ENCODE results near the gene LMBR1.
"Not testable (repeated sequence)": the region's sequence is repeated elsewhere in the genome, so short reads cannot be mapped to it uniquely, and the experiment has no call there.

The LMBR1 gene

DNA sequence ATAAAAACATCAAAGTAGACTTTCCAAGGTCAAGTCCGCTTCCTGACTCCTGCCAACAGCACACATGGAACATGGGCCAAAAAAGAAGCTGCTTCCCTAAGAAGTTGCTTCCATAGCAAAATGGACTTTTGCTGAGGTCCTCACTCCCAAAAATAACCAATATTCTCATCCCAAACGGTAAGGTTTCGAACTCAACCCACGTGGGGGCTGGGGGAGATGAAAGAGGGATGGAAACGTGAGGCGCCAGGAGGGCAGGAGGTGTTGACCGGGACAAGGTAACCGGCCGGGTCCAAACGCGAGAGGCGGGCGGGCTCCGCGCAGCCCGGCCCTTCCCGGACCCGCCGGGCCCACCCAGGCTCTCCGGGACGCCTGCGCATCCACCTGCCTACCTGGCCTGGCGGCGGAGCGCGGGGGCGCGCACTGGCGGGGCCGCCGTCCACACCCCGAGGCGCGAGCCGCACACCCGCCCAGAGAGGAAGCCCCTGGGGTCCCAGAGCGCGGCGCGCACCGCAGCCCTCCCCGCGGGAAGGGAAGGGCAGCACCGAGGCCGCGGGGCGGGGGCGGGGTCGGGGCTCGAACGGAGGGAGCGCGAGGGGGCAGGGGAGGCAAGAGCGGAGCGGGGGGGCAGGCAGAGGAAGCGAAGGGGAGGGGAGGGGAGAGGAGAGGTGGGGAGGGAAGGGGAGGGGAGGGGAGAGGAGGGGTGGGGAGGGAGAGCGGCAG, 742 bp downstream of the LMBR1 start:
- peaks cover 54% of the 10 kb centered on the region for H3K4me1 Mint-ChIP-seq (ENCODE audit: low read depth)
- peak overlapping the region; percentile 92 for H3K27ac Mint-ChIP-seq
- DNase-seq: peak; percentile 73
- H3K4me3 Mint-ChIP-seq: peak overlapping the region; percentile 88
- peaks cover 27% of the 10 kb centered on the region for H3K36me3 Mint-ChIP-seq (ENCODE audit: low read depth)
- H3K27me3 Mint-ChIP-seq: no peaks in the 10 kb centered on the region
- H3K9me3 Mint-ChIP-seq: no peaks in the 10 kb centered on the region

DNA sequence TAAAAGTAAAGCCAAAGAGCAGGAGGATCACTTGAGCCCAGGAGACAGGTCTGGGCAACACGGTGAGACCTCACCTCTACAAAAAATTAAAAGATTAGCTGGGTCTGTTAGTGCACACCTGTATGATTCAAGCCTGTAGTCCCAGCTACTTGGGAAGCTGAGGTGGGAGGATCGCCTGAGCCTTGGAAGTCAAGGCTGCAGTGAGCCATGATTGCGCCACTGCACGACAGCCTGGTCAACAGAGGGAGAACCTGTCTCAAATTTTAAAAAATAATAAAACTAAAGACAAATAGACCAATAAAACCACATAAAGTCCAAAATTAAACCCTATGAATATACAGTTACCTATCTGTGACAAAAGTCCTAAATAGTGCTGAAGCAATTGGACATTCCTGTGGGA, 3.2 kb downstream of the LMBR1 start:
- H3K4me1 Mint-ChIP-seq (ENCODE audit: low read depth): peaks cover 46% of the 10 kb centered on the region
- no peak for DNase-seq
- no peak overlapping the region for H3K4me3 Mint-ChIP-seq

DNA sequence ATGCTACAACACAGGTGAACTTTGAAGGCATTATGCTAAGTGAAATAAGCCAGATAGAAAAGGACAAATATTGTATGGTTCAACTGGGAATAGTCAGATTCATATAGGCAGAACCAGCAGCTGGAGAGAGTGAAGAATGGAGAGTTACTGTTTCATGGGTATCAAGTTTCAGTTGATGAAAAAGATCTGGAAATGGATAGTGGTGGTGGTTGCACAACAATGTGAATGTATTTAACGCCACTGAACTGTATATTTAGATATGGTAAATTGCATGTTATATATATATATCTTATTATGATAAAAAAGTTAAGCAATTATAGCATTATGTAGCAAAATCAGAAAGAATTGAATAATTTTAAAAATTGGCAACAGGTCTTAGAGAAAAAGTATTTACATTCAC, 3.9 kb downstream of the LMBR1 start:
- H3K27me3 Mint-ChIP-seq: no peaks in the 10 kb centered on the region
- no peak overlapping the region for H3K4me3 Mint-ChIP-seq
- no peaks in the 10 kb centered on the region for H3K9me3 Mint-ChIP-seq
- peaks cover 47% of the 10 kb centered on the region for H3K4me1 Mint-ChIP-seq (ENCODE audit: low read depth)
- H3K27ac Mint-ChIP-seq: no peak overlapping the region
- H3K36me3 Mint-ChIP-seq (ENCODE audit: low read depth): peaks cover 43% of the 10 kb centered on the region
- no peak for DNase-seq

More for the DNA sequence above, 3.2 kb downstream of the LMBR1 start:
- Mint-ChIP-seq H3K27ac (no peak overlapping the region), H3K9me3 (no peaks in the 10 kb centered on the region), H3K27me3 (no peaks in the 10 kb centered on the region), H3K36me3 (ENCODE audit: low read depth) (peaks cover 38% of the 10 kb centered on the region)

DNA sequence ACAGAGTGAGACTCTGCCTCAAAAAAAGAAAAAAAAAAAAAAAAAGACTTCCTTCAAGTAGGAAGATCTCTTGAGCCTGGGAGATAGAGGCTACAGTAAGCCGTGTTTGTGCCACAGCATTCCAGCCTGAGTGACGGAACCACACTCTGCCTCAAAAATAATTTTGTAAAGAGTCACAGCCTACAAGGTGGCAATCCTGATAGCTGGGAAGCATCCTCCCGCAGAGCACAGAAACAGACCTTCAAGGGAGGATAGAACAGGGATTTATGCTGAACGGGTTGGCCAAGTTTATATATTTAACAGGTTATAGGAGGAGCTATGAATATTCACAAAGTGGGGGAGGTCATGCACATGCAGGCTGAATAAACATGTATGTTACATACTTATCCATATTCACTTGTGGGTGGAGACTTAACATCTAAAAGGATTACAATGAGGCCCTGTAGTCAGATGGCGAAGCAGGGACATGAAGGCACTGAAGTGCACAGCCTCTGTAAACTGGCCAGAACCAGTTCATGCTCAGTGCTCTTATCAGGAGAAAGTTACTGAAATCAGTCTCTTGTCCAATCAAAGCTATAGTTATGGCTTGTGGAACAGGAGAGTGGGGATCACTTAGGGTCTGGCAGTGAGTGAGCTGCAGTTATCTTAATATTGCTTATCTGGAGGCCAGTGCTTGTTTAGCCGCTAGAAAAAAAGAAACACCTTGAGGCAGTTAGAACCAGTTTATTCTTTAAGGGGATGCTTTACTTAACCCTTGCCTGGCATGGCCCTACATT, 6.8 kb downstream of the LMBR1 start:
- H3K36me3 Mint-ChIP-seq (ENCODE audit: low read depth): peaks cover 57% of the 10 kb centered on the region
- H3K4me3 Mint-ChIP-seq: no peak overlapping the region
- no peaks in the 10 kb centered on the region for H3K9me3 Mint-ChIP-seq

DNA sequence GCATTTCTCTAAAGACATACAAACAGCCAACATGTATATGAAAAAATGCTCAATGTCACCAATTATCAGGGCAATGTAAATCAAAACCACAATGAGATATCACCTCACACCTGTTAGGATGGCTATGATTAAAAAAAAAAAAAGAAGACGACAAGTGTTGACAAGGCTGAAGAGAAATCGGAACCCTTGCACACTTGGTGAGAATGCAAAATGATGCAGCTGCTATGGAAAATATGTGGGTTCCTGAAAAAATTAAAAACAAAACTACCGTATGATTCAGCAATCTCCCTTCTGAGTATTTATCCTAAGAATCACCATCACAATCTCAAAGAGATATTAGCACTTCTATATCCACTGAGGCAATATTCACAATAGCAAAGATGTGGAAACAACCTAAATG, 11.3 kb downstream of the LMBR1 start:
- Mint-ChIP-seq H3K4me3 (no peak overlapping the region), H3K27ac (peak overlapping the region; percentile 16), H3K27me3 (no peaks in the 10 kb centered on the region), H3K36me3 (ENCODE audit: low read depth) (peaks cover 74% of the 10 kb centered on the region), H3K4me1 (ENCODE audit: low read depth) (peaks cover 69% of the 10 kb centered on the region), H3K9me3 (peaks cover 18% of the 10 kb centered on the region)
- DNase-seq: no peak

More for the DNA sequence above, 6.8 kb downstream of the LMBR1 start:
- no peak overlapping the region for H3K27ac Mint-ChIP-seq
- no peaks in the 10 kb centered on the region for H3K27me3 Mint-ChIP-seq
- H3K4me1 Mint-ChIP-seq (ENCODE audit: low read depth): peaks cover 62% of the 10 kb centered on the region
- no peak for DNase-seq

DNA sequence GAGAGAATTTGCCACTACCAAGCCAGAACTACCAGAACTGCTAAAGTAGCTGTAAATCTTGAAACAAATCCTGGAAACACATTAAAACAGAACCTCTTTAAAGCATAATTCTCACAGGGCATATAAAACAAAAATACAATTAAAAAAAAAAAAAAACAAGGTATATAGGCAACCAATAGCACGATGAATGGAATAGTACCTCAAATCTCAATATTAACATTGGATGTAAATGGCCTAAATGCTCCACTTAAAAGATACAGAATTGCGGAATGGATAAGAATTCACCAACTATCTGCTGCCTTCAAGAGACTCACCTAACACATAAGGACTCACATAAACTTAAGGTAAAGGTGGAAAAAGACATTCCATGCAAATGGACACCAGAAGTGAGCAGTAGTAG, 17.2 kb downstream of the LMBR1 start:
- Mint-ChIP-seq H3K36me3 (ENCODE audit: low read depth) (peaks cover 82% of the 10 kb centered on the region), H3K4me1 (ENCODE audit: low read depth) (peaks cover 44% of the 10 kb centered on the region), H3K27ac (no peak overlapping the region), H3K4me3 (no peak overlapping the region), H3K9me3 (peaks cover 38% of the 10 kb centered on the region), H3K27me3 (no peaks in the 10 kb centered on the region)
- no peak for DNase-seq

DNA sequence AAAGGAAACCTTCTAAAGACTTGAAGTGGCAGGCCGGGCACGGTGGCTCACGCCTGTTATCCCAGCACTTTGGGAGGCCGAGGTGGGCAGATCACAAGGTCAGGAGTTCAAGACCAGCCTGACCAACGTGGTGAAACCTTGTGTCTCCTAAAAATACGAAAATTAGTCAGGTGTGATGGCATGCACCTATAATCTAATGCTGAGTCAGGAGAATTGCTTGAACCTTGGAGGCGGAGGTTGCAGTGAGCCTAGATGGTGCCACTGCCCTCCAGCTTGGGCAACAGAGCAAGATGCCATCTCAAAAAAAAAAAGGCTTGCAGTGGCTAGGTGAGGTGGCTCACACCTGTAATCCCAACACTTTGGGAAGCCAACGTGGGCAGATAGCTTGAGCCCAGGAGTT, 24.6 kb downstream of the LMBR1 start:
- not testable (repeated sequence) for H3K9me3 Mint-ChIP-seq, DNase-seq, H3K27ac Mint-ChIP-seq, H3K4me3 Mint-ChIP-seq, H3K27me3 Mint-ChIP-seq
- peaks cover 33% of the 10 kb centered on the region for H3K4me1 Mint-ChIP-seq (ENCODE audit: low read depth)
- H3K36me3 Mint-ChIP-seq (ENCODE audit: low read depth): peaks cover 51% of the 10 kb centered on the region

DNA sequence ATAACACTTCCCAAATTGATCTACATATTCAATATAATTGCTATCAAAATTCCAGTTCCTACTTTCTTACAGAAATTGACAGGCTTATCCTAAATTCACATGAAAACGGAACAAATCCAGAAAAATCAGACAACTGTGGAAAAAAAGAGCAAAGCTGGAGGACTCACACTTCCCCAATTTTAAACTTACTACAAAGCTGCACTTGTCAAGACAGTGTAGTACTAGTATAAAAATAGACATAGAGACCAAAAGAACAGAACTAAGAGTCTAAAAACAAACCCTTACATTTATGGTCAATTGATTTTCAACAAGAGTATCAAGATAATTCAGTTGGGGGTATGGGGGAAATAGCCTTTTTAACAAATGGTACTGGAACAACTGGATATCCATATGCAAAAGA, 27.5 kb downstream of the LMBR1 start:
- Mint-ChIP-seq H3K4me1 (ENCODE audit: low read depth) (peaks cover 20% of the 10 kb centered on the region), H3K27ac (no peak overlapping the region), H3K36me3 (ENCODE audit: low read depth) (peaks cover 55% of the 10 kb centered on the region), H3K27me3 (no peaks in the 10 kb centered on the region), H3K4me3 (no peak overlapping the region), H3K9me3 (peaks cover 18% of the 10 kb centered on the region)
- DNase-seq: no peak

DNA sequence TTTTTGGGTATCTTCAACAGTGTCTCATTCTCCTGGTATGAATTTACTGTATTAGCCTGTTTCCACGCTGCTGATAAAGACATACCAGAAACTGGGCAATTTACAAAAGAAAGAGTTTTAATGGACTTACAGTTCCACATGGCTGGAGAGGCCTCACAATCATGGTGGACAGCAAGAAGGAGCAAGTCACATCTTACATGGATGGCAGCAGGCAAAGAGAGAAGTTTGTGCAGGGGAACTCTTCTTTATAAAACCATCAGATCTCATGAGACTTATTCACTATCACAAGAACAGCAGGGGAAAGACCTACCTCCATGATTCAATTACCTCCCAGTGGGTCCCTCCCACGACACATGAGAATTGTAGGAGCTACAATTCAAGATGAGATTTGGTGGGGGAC, 31.0 kb downstream of the LMBR1 start:
- H3K27ac Mint-ChIP-seq, H3K4me3 Mint-ChIP-seq, H3K27me3 Mint-ChIP-seq, DNase-seq: not testable (repeated sequence)
- Mint-ChIP-seq H3K9me3 (peaks cover 39% of the 10 kb centered on the region), H3K4me1 (ENCODE audit: low read depth) (peaks cover 10% of the 10 kb centered on the region), H3K36me3 (ENCODE audit: low read depth) (peaks cover 81% of the 10 kb centered on the region)

DNA sequence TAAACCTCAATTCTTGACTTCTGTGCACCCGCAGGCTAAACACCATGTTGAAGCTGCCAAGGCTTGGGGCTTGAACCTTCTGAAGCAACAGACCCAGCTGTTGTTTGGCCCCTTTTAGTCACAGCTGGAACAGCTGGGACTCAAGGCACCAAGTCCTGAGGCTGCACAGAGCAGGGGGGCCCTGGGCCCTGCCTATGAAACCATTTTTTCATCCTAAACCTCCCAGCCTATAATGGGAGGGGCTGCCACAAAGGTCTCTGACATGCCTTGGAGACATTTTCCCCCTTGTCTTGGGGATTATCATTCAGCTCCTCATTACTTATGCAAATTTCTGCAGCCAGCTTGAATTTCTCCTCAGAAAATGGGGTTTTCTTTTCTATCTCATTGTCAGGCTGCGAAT, 31.8 kb downstream of the LMBR1 start:
- no peak for DNase-seq
- Mint-ChIP-seq H3K27me3 (no peaks in the 10 kb centered on the region), H3K36me3 (ENCODE audit: low read depth) (peaks cover 81% of the 10 kb centered on the region), H3K9me3 (peaks cover 41% of the 10 kb centered on the region), H3K27ac (no peak overlapping the region), H3K4me1 (ENCODE audit: low read depth) (peaks cover 6% of the 10 kb centered on the region), H3K4me3 (no peak overlapping the region)

DNA sequence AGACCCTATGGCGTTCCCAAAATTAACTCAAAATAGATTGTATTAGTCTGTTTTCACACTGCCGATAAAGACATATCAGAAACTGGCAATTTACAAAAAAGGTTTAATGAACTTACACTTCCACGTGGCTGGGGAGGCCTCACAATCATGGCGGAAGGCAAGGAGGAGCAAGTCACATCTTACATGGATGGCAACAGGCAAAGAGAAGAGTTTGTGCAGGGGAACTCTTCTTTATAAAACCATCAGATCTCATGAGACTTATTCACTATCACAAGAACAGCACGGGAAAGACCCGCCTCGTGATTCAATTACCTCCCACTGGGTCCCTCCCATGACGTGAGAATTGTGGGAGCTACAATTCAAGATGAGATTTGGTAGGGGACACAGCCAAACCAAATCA, 32.9 kb downstream of the LMBR1 start:
- not testable (repeated sequence) for DNase-seq; H3K4me1 Mint-ChIP-seq (ENCODE audit: low read depth); H3K4me3 Mint-ChIP-seq; H3K27ac Mint-ChIP-seq; H3K27me3 Mint-ChIP-seq
- Mint-ChIP-seq H3K9me3 (peaks cover 44% of the 10 kb centered on the region), H3K36me3 (ENCODE audit: low read depth) (peaks cover 84% of the 10 kb centered on the region)

DNA sequence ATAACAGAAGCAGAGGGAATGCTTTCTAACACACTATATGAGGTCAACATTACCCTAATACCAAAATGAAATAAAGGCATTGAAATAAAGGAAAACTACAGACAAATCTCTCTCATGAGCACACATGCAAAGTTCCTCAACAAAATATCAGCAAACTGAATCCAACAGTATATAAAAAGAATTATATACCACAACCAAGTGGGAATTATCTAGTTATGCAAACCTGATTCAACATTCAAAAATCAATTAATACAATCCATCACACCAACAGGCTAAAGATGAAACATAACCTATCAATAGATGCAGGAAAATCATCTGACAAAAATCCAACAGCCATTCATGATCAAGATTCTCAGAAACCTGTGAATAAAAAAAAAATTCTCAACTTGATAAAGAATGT, 34.5 kb downstream of the LMBR1 start:
- Mint-ChIP-seq H3K9me3 (peaks cover 49% of the 10 kb centered on the region), H3K36me3 (ENCODE audit: low read depth) (peaks cover 90% of the 10 kb centered on the region), H3K4me1 (ENCODE audit: low read depth) (peaks cover 9% of the 10 kb centered on the region), H3K4me3 (no peak overlapping the region), H3K27me3 (no peaks in the 10 kb centered on the region), H3K27ac (no peak overlapping the region)
- no peak for DNase-seq

DNA sequence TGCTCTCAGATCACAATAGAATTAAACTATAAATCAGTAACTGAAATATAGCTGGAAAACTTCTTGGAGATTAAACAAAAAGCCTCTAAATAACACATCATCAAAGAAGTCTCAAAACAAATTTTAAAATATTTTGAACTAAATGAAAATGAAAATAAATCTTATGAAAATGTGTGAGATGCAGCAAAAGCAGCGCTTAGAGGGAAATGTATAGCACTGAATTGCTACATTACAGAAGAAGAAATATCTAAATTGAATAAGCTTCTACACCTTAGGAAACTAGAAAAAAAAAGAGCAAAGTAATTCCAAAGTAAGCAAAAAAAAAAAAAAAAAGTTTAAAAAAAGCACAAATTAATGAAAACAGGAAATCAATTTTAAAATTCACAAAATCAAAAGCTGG, 35.2 kb downstream of the LMBR1 start:
- Mint-ChIP-seq H3K27me3 (no peaks in the 10 kb centered on the region), H3K9me3 (peaks cover 46% of the 10 kb centered on the region), H3K4me3 (no peak overlapping the region), H3K27ac (no peak overlapping the region), H3K36me3 (ENCODE audit: low read depth) (peaks cover 83% of the 10 kb centered on the region), H3K4me1 (ENCODE audit: low read depth) (peaks cover 9% of the 10 kb centered on the region)
- no peak for DNase-seq

DNA sequence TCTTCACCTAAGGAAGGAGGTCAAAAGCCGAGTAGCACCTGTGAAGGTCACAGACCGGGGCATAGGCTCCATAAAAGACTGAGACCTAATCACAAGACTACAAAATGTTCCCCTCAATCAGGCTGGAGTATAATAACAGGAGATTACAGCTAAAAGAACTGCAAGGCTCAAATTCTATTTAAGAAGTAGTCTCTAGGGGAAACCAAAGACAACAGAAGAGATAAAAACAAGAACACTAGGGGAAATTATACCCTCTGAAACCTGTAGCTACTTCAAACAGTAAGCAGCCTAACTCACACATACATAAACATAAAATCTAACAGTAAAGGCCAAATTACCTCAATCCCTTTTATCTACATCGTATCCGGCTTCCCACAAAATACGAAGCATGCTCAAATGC, 38.3 kb downstream of the LMBR1 start:
- no peak overlapping the region for H3K4me3 Mint-ChIP-seq
- H3K9me3 Mint-ChIP-seq: peaks cover 24% of the 10 kb centered on the region
- no peaks in the 10 kb centered on the region for H3K27me3 Mint-ChIP-seq
- no peak overlapping the region for H3K27ac Mint-ChIP-seq
- peaks cover 62% of the 10 kb centered on the region for H3K36me3 Mint-ChIP-seq (ENCODE audit: low read depth)
- H3K4me1 Mint-ChIP-seq (ENCODE audit: low read depth): peaks cover 13% of the 10 kb centered on the region
- DNase-seq: no peak

DNA sequence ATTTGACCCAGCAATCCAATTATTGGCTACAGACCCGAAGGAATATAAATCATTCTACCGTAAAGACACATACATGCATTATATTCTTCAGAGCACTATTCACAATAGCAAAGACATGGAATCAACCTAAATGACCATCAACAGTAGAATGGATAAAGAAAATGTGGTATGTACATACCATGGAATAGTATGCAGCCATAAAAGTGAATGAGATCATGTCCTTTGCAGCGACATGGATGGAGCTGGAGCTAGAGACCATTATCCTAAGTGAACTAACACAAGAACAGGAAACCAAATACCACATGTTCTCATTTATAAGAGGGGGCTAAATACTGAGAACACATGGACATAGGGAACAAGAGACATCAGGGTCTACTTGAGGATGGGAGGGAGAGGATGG, 44.0 kb downstream of the LMBR1 start:
- Mint-ChIP-seq H3K36me3 (ENCODE audit: low read depth) (peaks cover 24% of the 10 kb centered on the region), H3K27ac (no peak overlapping the region), H3K4me1 (ENCODE audit: low read depth) (peaks cover 41% of the 10 kb centered on the region), H3K4me3 (no peak overlapping the region), H3K27me3 (no peaks in the 10 kb centered on the region), H3K9me3 (peaks cover 3% of the 10 kb centered on the region)
- DNase-seq: no peak

All from activated T-cell treated with anti-CD3 and anti-CD28 coated beads, Interleukin-2, amount 50 U/mL, for 24 hours (primary cell).